ENCODE measurements around the gene MBD3.

MBD3 gene

DNA sequence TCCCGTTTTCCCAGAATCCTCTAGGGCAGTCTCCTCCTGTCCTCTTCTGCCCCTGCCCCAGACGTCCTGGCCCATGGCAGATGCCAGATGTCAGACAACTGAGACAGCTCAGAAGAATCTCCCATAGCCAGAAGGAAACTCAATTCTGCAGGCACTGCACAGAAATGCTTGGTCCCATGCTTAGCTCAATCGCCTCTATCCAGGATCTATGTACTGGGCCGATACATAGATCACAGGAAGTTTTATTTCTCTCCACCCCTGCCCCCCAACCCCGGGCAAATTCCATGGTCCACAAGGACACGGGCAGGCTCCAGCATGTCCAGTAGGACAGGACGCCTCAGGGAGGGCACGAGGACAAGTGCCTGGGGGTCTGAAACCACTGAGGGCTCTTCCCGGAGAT, 4.8 kb downstream of the MBD3 start:
- no peak overlapping the region for H3K14ac ChIP-seq (ENCODE audit: low read length)
- no CpG with 5 or more reads among the region's 9 CpGs for WGBS, 2 donors (ENCODE audit: extremely low coverage in 2 of 2, insufficient read length in 2 of 2, insufficient replicate concordance in 1 of 2)

DNA sequence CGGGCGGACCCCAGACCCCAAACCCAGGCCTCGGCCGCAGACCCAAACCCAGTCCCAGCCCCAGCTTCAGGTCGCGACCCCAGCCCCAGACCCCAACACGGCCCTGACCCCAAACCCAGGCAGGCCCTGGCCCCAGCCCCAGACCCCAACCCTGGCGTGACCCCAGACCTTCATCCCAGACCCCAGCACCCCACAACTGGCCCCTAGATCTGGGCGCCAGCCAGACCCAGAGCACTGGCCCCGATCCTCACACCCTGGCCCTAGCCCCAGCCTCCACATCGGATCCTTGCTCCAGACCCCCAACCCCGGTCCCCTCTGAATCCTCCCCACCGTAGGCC, 7.5 kb downstream of the MBD3 start:
- no peak overlapping the region for H3K4ac ChIP-seq (ENCODE audit: low read length)
- H3K27ac ChIP-seq (replicated peaks; ENCODE audit: low read length): no peak overlapping the region
- H3K4me3 ChIP-seq (ENCODE audit: low read length in 2 of 2): no peak overlapping the region
- peaks cover 39 to 92% of the 10 kb centered on the region in 2 donors for H3K36me3 ChIP-seq (replicated peaks in 1 of 2; ENCODE audit: control insufficient read depth in 2 of 2, insufficient read depth in 2 of 2, low read length in 2 of 2)
- H2AK5ac ChIP-seq (ENCODE audit: low read depth, low read length): no peak overlapping the region
- H2BK15ac ChIP-seq (ENCODE audit: low read length): no peak overlapping the region
- peaks cover 32% of the 10 kb centered on the region for H3K79me1 ChIP-seq (ENCODE audit: low read depth, low read length)
- H2AFZ ChIP-seq (ENCODE audit: low read length): no peak overlapping the region
- H3K9me3 ChIP-seq (replicated peaks in 1 of 2; ENCODE audit: control insufficient read depth in 2 of 2, insufficient read depth in 1 of 2, low read depth in 1 of 2, low read length in 2 of 2): peaks cover 4 to 5% of the 10 kb centered on the region in 2 donors
- no peaks in the 10 kb centered on the region for H3K27me3 ChIP-seq (ENCODE audit: control insufficient read depth in 3 of 3, insufficient read depth in 3 of 3, low read depth in 1 of 3, low read length in 3 of 3)
- no peak overlapping the region for H2BK120ac ChIP-seq (ENCODE audit: low read depth, low read length)
- H3K9ac ChIP-seq (ENCODE audit: low read depth, low read length, poor library complexity): no peak overlapping the region
- no peak overlapping the region for H2BK12ac ChIP-seq (ENCODE audit: low read length)
- no CpG with 5 or more reads among the region's 13 CpGs for WGBS, 2 donors (ENCODE audit: extremely low coverage in 2 of 2, insufficient read length in 2 of 2, insufficient replicate concordance in 1 of 2)
- peak overlapping the region; percentile 53 for H2BK5ac ChIP-seq (ENCODE audit: low read length)
- no peak overlapping the region for H3K14ac ChIP-seq (ENCODE audit: low read length)
- DNase-seq (ENCODE audit: low spot score): no peak
- H3K18ac ChIP-seq (ENCODE audit: low read length): no peak overlapping the region
- peaks cover 0 to under 1% of the 10 kb centered on the region in 2 donors for H3K4me1 ChIP-seq (ENCODE audit: control insufficient read depth in 2 of 2, insufficient read depth in 1 of 2, low read depth in 1 of 2, low read length in 2 of 2)
- H3K4me2 ChIP-seq (ENCODE audit: insufficient read depth, low read length, poor library complexity, severe bottlenecking): no peak overlapping the region
- no peak overlapping the region for H4K8ac ChIP-seq (ENCODE audit: low read depth, low read length)
- H3K23ac ChIP-seq (ENCODE audit: low read depth, low read length, poor library complexity): no peak overlapping the region
- no peak overlapping the region for H4K91ac ChIP-seq (ENCODE audit: low read depth, low read length, poor library complexity)

More for the DNA sequence above, 4.8 kb downstream of the MBD3 start:
- no peak for DNase-seq (ENCODE audit: low spot score)
- Histone ChIP-seq H3K18ac (ENCODE audit: low read length) (no peak overlapping the region), H3K4me3 (ENCODE audit: low read length in 2 of 2) (no peak overlapping the region), H4K91ac (ENCODE audit: low read depth, low read length, poor library complexity) (no peak overlapping the region), H3K27me3 (ENCODE audit: control insufficient read depth in 3 of 3, insufficient read depth in 3 of 3, low read depth in 1 of 3, low read length in 3 of 3) (no peaks in the 10 kb centered on the region), H2BK5ac (ENCODE audit: low read length) (peak overlapping the region; percentile 77), H3K4ac (ENCODE audit: low read length) (no peak overlapping the region), H2BK12ac (ENCODE audit: low read length) (no peak overlapping the region), H2AK5ac (ENCODE audit: low read depth, low read length) (no peak overlapping the region), H2BK15ac (ENCODE audit: low read length) (no peak overlapping the region), H4K8ac (ENCODE audit: low read depth, low read length) (no peak overlapping the region), H3K27ac (replicated peaks; ENCODE audit: low read length) (no peak overlapping the region), H3K36me3 (replicated peaks in 1 of 2; ENCODE audit: control insufficient read depth in 2 of 2, insufficient read depth in 2 of 2, low read length in 2 of 2) (peaks cover 17 to 76% of the 10 kb centered on the region in 2 donors), H3K9ac (ENCODE audit: low read depth, low read length, poor library complexity) (no peak overlapping the region), H3K9me3 (replicated peaks in 1 of 2; ENCODE audit: control insufficient read depth in 2 of 2, insufficient read depth in 1 of 2, low read depth in 1 of 2, low read length in 2 of 2) (peaks cover 4 to 5% of the 10 kb centered on the region in 2 donors), H3K4me1 (ENCODE audit: control insufficient read depth in 2 of 2, insufficient read depth in 1 of 2, low read depth in 1 of 2, low read length in 2 of 2) (peaks cover 8 to 9% of the 10 kb centered on the region in 2 donors), H2BK120ac (ENCODE audit: low read depth, low read length) (no peak overlapping the region), H2AFZ (ENCODE audit: low read length) (no peak overlapping the region), H3K79me1 (ENCODE audit: low read depth, low read length) (peaks cover 27% of the 10 kb centered on the region), H3K4me2 (ENCODE audit: insufficient read depth, low read length, poor library complexity, severe bottlenecking) (no peak overlapping the region), H3K23ac (ENCODE audit: low read depth, low read length, poor library complexity) (no peak overlapping the region)

DNA sequence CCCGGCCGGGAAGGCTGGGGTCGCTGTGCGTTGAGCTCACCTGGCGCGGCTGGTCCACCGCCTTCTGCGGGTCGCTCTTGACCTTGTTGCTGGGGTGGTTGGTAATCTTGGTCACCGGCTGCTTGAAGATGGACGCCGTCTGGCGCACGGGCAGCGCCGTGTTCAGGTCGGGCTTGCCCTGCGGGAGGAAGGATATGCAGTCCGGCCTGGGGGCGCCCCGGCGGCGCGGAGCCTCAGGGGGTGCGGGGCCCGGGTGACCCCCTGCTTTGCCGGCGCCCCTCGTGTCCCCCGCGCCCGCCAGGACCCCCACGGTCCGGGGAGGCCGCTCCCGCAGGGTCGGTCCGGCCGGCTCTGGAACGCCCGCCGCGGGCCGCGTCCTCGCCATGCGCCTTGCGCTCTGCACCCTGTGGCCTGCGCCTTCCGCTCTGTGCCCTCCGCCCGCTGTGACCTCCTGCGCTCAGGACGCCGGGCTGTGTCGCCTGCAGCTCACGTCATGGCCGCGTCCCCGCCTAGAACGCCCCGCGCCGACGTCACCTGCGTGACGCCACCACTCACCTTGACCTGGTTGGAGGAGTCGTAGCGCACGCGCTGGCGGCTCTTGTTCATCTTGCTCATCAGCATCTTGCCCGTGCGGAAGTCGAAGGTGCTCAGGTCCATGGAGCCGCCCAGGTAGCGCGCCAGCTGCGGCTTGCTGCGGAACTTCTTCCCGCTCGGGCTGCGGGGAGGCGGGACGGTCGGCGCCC, 8.0 kb downstream of the MBD3 start:
- Histone ChIP-seq H3K4me3 (ENCODE audit: low read length in 2 of 2) (peak overlapping the region in 1 of 2 donors; percentile 70), H3K9me3 (replicated peaks in 1 of 2; ENCODE audit: control insufficient read depth in 2 of 2, insufficient read depth in 1 of 2, low read depth in 1 of 2, low read length in 2 of 2) (peaks cover 4 to 5% of the 10 kb centered on the region in 2 donors), H4K8ac (ENCODE audit: low read depth, low read length) (peak overlapping the region; percentile 43), H2BK120ac (ENCODE audit: low read depth, low read length) (no peak overlapping the region), H2AK5ac (ENCODE audit: low read depth, low read length) (no peak overlapping the region), H3K4ac (ENCODE audit: low read length) (no peak overlapping the region), H2BK15ac (ENCODE audit: low read length) (no peak overlapping the region), H3K79me1 (ENCODE audit: low read depth, low read length) (peaks cover 32% of the 10 kb centered on the region), H3K14ac (ENCODE audit: low read length) (no peak overlapping the region), H3K23ac (ENCODE audit: low read depth, low read length, poor library complexity) (peak overlapping the region; percentile 98), H3K4me2 (ENCODE audit: insufficient read depth, low read length, poor library complexity, severe bottlenecking) (no peak overlapping the region), H2AFZ (ENCODE audit: low read length) (no peak overlapping the region), H3K27ac (replicated peaks; ENCODE audit: low read length) (no peak overlapping the region), H3K4me1 (ENCODE audit: control insufficient read depth in 2 of 2, insufficient read depth in 1 of 2, low read depth in 1 of 2, low read length in 2 of 2) (no peaks in the 10 kb centered on the region), H3K27me3 (ENCODE audit: control insufficient read depth in 3 of 3, insufficient read depth in 3 of 3, low read depth in 1 of 3, low read length in 3 of 3) (no peaks in the 10 kb centered on the region), H3K36me3 (replicated peaks in 1 of 2; ENCODE audit: control insufficient read depth in 2 of 2, insufficient read depth in 2 of 2, low read length in 2 of 2) (peaks cover 41 to 92% of the 10 kb centered on the region in 2 donors), H4K91ac (ENCODE audit: low read depth, low read length, poor library complexity) (no peak overlapping the region), H2BK5ac (ENCODE audit: low read length) (peak overlapping the region; percentile 53), H3K9ac (ENCODE audit: low read depth, low read length, poor library complexity) (peak overlapping the region; percentile 70), H3K18ac (ENCODE audit: low read length) (peak overlapping the region; percentile 17), H2BK12ac (ENCODE audit: low read length) (no peak overlapping the region)
- no peak for DNase-seq (ENCODE audit: low spot score)
- no CpG with 5 or more reads among the region's 87 CpGs for WGBS, 2 donors (ENCODE audit: extremely low coverage in 2 of 2, insufficient read length in 2 of 2, insufficient replicate concordance in 1 of 2)

DNA sequence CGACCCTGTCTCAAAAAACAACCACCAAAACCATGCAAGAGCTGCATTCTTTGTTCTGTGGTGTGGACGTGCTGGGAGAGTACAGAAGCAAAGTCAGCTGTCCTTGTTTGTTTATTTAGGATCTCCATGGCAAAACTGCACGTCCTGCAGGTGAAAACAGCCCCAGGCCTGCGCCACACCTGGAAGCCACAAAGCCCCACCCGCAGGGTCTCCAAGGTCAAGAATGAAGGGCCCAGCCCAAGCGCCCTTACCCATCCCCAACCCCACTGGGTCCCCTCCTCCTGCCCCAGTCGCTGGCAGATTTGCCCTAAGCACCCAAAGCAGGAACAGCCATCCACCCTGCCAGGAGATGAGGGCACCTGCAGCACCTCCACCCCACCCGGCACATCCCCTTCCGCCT, 10.5 kb downstream of the MBD3 start:
- Histone ChIP-seq H3K18ac (ENCODE audit: low read length) (no peak overlapping the region), H3K79me1 (ENCODE audit: low read depth, low read length) (peaks cover 33% of the 10 kb centered on the region), H3K27me3 (ENCODE audit: control insufficient read depth in 3 of 3, insufficient read depth in 3 of 3, low read depth in 1 of 3, low read length in 3 of 3) (no peaks in the 10 kb centered on the region), H2BK120ac (ENCODE audit: low read depth, low read length) (no peak overlapping the region), H3K9ac (ENCODE audit: low read depth, low read length, poor library complexity) (no peak overlapping the region), H3K23ac (ENCODE audit: low read depth, low read length, poor library complexity) (no peak overlapping the region), H4K8ac (ENCODE audit: low read depth, low read length) (peak overlapping the region; percentile 17), H2AFZ (ENCODE audit: low read length) (no peak overlapping the region), H2BK15ac (ENCODE audit: low read length) (no peak overlapping the region), H3K4ac (ENCODE audit: low read length) (no peak overlapping the region), H4K91ac (ENCODE audit: low read depth, low read length, poor library complexity) (no peak overlapping the region), H3K4me2 (ENCODE audit: insufficient read depth, low read length, poor library complexity, severe bottlenecking) (no peak overlapping the region), H3K4me3 (ENCODE audit: low read length in 2 of 2) (no peak overlapping the region), H3K9me3 (replicated peaks in 1 of 2; ENCODE audit: control insufficient read depth in 2 of 2, insufficient read depth in 1 of 2, low read depth in 1 of 2, low read length in 2 of 2) (peaks cover 4 to 5% of the 10 kb centered on the region in 2 donors), H3K4me1 (ENCODE audit: control insufficient read depth in 2 of 2, insufficient read depth in 1 of 2, low read depth in 1 of 2, low read length in 2 of 2) (no peaks in the 10 kb centered on the region), H2BK5ac (ENCODE audit: low read length) (no peak overlapping the region), H3K14ac (ENCODE audit: low read length) (no peak overlapping the region), H2BK12ac (ENCODE audit: low read length) (no peak overlapping the region), H2AK5ac (ENCODE audit: low read depth, low read length) (no peak overlapping the region), H3K27ac (replicated peaks; ENCODE audit: low read length) (no peak overlapping the region), H3K36me3 (replicated peaks in 1 of 2; ENCODE audit: control insufficient read depth in 2 of 2, insufficient read depth in 2 of 2, low read length in 2 of 2) (peaks cover 53 to 95% of the 10 kb centered on the region in 2 donors)
- WGBS, 2 donors (ENCODE audit: extremely low coverage in 2 of 2, insufficient read length in 2 of 2, insufficient replicate concordance in 1 of 2): no CpG with 5 or more reads among the region's 9 CpGs
- no peak for DNase-seq (ENCODE audit: low spot score)

All from neuronal stem cell (in vitro differentiated cells).